ENCODE data around the gene CD44. TPM values are rescaled to one million over a fixed set of nuclear protein-coding genes. Genes with fewer than 3 reads are reported as not detected.

The CD44 gene
- total and polyA plus RNA-seq, 10 donors: 60.9 to 521 (median 317) TPM

- TF ChIP-seq CTCF (IDR thresholded peaks at IDR 0.05 in 8 of 11, conservative IDR thresholded peaks at IDR 0.05 in 3 of 11): no peak
- TF ChIP-seq POLR2AphosphoS5 (IDR thresholded peaks at IDR 0.05): no peak
- H3K4me3 ChIP-seq: no peak overlapping the region
- DNase-seq: no peak
- no peak overlapping the region for H3K27ac ChIP-seq
- 59 to 80% (median 72%) methylated on average over 6 of the region's 6 CpGs for WGBS, 5 donors
- no peaks in the 10 kb centered on the region for H3K27me3 ChIP-seq (replicated peaks in 1 of 7)
- no peaks in the 10 kb centered on the region for H3K36me3 ChIP-seq
- intact Hi-C loops (cut with DNase I; ENCODE audit: low total_unique reads): no loop called here
- H3K4me1 ChIP-seq: peaks cover 0 to 30% (median 13%) of the 10 kb centered on the region in 6 donors
- no peaks in the 10 kb centered on the region for H3K9me3 ChIP-seq
These were observed 136.2 kb downstream of the CD44 start for GRCh38 chr11:35274909-35275785.

DNA sequence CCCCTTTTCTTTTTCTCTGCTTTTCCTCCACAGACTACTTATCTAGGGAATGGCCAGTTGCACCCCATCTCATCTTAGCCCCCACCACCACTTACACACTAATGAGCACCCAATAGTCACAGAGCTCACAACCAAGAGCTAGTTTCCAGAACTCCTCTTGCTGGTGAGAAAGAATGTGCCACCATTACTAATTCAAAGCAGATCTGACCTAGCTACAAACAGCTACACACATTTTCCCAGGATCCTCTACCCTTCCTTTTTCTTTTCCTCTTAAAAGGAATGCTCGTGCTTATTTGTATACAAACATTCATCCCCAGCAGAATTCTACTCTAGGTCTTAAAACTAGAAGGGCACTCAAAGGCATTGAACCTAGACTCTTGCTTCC, 136.8 kb downstream of the CD44 start:
- WGBS, 5 donors: 76 to 90% (median 83%) methylated on average over 1 of the region's 1 CpG
- H3K4me1 ChIP-seq: peaks cover 0 to 30% (median 13%) of the 10 kb centered on the region in 6 donors
- H3K4me3 ChIP-seq: no peak overlapping the region
- DNase-seq: no peak
- TF ChIP-seq POLR2AphosphoS5 (IDR thresholded peaks at IDR 0.05): no peak
- no peak for TF ChIP-seq CTCF (IDR thresholded peaks at IDR 0.05 in 8 of 11, conservative IDR thresholded peaks at IDR 0.05 in 3 of 11)
- no peak for TF ChIP-seq POLR2A (IDR thresholded peaks at IDR 0.05)
- H3K27ac ChIP-seq: no peak overlapping the region
- intact Hi-C loops (cut with DNase I; ENCODE audit: low total_unique reads): no loop called here
- H3K27me3 ChIP-seq (replicated peaks in 1 of 7): no peaks in the 10 kb centered on the region
- H3K9me3 ChIP-seq: no peaks in the 10 kb centered on the region
- no peaks in the 10 kb centered on the region for H3K36me3 ChIP-seq

- WGBS, 5 donors: 84 to 98% (median 88%) methylated on average over 2 of the region's 2 CpGs
- H3K4me3 ChIP-seq: no peak overlapping the region
- H3K27ac ChIP-seq: no peak overlapping the region
- no peaks in the 10 kb centered on the region for H3K27me3 ChIP-seq (replicated peaks in 1 of 7)
- peaks cover 0 to 29% (median 13%) of the 10 kb centered on the region in 6 donors for H3K4me1 ChIP-seq
- H3K36me3 ChIP-seq: no peaks in the 10 kb centered on the region
- intact Hi-C loops (cut with DNase I; ENCODE audit: low total_unique reads): no loop called here
- no peaks in the 10 kb centered on the region for H3K9me3 ChIP-seq
- DNase-seq: no peak
- TF ChIP-seq POLR2A (IDR thresholded peaks at IDR 0.05): no peak
- TF ChIP-seq POLR2AphosphoS5 (IDR thresholded peaks at IDR 0.05): no peak
- TF ChIP-seq CTCF (IDR thresholded peaks at IDR 0.05 in 8 of 11, conservative IDR thresholded peaks at IDR 0.05 in 3 of 11): no peak
These were observed 137.6 kb downstream of the CD44 start for GRCh38 chr11:35276396-35277145.

DNA sequence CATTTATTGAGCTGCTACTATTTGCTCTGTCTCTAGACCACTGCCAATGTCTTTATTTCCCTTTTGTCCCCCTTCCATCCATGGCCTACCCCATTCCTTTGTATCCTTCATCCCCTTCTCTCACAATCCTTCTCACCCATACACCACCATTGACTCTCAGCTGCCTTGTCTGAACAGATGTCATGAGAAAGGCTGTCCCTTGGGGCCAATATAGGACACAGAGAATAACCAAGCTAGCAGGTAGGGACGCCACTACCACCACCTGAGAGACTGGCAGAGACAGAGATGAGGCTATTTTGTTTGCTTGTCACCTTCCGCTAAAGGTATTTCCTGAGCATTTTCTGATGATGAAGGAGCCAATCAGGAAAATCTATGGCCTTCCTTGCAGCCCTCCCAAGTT, 138.9 kb downstream of the CD44 start:
- TF ChIP-seq CTCF (IDR thresholded peaks at IDR 0.05 in 8 of 11, conservative IDR thresholded peaks at IDR 0.05 in 3 of 11): no peak
- no peak for TF ChIP-seq POLR2AphosphoS5 (IDR thresholded peaks at IDR 0.05)
- no peak for TF ChIP-seq POLR2A (IDR thresholded peaks at IDR 0.05)
- Histone ChIP-seq H3K9me3 (no peaks in the 10 kb centered on the region), H3K36me3 (no peaks in the 10 kb centered on the region), H3K27ac (no peak overlapping the region), H3K4me1 (peaks cover 0 to 17% (median 5%) of the 10 kb centered on the region in 6 donors), H3K27me3 (replicated peaks in 1 of 7) (no peaks in the 10 kb centered on the region), H3K4me3 (no peak overlapping the region)
- WGBS, 5 donors: 72 to 87% (median 81%) methylated on average over 2 of the region's 2 CpGs
- intact Hi-C loops (cut with DNase I; ENCODE audit: low total_unique reads): no loop called here
- no peak for DNase-seq
